Measurements from ENCODE around the gene DIP2C.
"Not testable (repeated sequence)": the region's sequence is repeated elsewhere in the genome, so short reads cannot be mapped to it uniquely, and the experiment has no call there.

DIP2C gene

DNA sequence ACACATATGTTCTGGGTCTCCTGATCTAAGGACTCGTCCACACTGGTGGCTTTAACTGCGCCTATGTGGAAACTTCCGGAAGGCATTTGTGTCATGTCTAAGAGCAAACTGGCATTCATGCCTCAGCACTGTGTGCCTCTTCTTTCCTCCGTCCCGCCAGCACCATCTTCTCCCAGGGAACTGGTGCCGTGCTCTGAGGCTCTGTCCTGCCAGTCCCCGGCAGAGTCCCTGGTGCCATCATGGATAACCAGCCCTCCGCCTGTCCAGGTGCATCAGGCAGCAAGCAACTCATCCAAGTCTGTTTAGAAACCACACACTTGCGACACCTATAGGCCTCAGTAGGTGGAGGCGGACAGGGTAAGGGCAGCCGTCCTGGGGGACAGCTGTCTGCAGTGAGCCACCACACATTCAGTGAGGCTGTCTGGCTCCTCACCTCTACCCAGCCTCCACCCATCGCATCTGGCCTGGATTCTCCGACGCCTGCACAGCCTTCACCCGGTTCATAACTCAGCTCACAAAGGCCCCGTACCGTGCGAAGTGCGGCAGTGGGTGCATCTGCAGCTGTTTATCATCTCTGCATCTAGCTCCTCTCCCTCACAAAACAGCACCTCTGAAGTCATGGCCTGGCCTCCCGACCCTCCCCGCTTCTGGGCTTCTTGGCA, 162.7 kb downstream of the DIP2C start:
- DNase-seq = no peak

DNA sequence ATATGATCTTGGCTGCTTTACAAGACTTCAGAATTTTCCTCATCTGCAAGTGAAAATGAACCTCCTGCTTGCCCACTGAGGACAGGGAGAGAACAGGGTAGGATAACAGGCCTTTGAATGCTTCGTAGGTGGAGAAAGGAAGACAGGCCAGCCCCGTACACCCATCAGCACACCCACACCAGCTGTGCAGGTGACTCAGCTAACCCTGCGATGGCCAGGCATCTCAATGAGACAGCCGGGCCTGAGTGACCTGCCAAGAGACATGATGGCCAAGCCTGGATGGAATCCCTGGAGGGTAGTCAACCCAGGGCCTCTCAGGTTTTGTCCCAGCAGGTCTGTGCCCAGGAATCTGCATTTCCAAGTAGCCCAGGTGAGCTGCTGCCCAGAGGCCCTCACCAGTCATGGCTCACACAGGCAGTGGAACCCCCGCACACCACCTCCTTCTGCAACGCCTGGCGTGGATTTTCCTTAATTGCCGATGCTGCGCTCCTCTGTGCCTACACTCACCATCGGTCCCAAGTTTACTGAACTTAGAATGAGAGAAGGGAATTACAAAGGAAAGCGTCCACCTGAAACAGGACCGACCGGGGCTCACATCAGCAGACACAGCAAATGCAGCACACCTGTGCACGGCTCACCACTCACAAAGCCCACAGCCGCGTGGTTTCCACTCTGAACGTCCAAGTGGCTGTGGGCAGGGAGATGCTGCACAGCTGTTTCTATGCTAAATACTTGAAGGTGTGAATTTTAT, 163.7 kb downstream of the DIP2C start:
- DNase-seq = no peak

DNA sequence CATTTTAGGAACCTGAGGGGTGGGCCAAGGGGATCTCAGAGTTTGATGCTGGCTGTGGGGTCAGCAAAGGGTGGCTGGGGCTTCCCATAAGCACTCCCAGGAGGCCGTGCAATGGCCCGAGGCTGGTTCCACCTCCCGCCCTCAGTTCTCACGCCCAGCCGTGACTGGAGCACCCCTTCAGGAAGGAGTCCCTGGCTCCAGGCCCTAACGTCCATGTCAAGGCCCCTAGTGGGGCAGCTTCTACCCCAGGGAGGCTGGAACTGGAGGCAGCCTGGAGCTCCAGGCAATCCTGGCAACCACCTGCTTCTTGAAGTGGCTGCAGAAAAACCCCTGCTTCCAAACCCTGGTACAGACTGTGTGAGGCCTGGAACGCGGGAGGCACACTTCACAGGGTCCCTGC, 165.5 kb downstream of the DIP2C start:
- DNase-seq = no peak

DNA sequence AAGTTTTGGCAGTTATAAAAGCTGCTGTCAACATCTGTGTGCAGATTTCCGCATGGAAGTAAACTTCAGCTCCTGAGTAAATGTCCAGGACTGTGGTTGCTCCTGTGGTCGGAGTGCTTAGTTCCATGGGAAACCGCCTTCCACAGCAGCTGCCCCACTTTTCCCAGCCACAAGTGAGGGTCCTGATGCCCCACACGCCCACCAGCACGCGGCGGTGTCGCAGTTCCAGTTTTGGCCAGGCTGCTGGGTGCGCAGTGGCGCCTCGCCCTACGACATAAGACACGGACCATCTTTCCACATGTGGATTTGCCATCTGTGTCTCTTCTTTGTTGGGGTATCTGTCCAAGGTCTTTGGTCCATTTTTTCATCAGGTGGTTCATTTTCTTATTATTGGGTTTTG, 167.1 kb downstream of the DIP2C start:
- no peak for DNase-seq

DNA sequence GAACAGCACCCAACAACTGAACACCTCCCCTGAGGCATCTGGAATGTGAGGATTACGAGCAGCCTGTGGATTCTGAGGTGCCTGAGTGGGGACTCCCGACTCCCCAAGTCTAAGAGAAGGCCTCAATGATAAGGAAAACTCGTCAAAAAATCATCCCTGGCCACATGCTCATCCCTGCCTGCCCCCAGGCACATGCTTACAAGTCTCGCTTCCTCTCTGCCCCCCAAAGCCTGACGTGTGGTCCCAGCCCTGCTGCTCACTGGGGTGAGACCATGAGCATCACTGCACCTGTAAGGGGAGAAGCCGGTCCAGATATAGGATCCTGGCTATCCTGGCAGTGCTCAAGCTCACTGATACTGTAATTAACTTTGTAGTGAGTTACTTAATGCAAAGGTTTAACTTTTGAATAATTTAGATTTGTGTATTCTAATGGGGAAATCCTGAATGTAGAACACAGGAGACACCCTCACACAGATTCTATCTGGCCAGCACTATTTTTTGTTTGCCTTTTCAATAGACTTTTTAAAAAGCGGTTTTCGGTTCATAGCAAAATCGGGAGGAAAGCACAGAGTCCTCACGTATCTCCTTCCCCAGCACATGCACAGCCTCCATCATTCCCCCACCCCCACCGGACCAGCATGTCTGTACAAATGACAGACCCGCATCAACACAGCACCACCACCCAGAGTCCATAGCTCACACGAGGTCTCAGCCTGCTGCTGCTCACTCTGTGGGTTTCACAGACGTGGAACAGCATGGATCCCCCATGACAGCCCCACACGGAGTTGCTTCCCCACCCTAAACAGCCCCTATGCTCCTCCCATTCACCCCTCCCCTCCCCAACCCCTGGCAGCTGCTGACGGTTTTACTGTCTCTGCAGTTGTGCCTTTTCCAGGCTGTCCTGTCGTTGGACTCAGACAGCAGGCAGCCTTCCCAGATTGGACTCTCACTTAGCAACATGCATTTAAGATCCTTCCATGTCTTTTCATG, 167.9 kb downstream of the DIP2C start:
- no peak for DNase-seq

DNA sequence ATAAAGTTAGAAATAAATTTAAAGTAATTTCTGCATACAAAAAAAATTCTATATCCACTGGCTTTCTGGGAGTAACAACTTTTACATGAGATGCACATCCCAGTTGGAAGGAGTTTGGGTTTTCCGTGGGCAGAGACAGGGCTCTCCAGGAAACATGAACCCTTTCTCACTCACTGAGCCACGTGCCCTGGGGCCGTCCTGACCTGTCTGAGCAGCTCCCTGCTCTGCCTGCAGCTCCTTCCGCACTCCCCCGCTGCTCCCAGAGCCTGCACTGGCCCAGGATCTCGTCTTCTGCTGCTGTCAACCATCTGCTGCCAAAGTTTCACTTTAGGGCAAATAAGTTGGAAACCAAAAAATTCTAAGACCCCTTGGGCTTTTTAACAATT, 169.1 kb downstream of the DIP2C start:
- no peak for DNase-seq

DNA sequence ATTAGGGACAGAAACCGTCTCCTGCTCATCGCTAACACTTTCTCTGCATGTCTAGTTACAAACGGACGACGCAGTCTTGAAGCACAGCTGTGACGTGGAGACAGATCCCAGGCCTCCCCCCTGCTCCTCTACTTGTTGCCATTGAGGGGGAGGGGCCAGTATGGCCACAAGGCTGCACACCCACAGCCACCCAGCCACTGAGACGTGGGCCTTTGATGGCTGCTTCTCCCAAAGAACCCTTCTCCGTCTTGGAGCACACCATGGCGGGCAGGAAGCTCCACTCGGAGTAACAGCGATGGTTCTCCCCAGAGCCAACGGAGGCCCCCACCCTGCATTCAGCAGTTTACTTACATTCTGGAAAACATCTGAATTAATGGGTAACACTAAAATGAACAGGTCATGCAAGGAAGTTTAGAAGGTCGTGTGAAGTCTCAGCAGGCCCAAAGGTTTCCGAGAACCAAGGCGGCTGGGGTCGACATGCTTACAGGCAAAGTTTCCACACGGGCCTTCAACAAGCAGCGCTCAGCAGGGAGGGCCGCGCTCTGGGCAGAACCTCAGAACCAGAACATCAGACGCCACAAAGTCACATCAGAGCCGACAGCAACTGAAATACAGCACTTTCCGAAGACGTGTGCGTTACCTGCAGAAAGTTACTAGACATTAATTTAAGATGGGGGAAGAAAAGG, 169.6 kb downstream of the DIP2C start:
- no peak for DNase-seq

DNA sequence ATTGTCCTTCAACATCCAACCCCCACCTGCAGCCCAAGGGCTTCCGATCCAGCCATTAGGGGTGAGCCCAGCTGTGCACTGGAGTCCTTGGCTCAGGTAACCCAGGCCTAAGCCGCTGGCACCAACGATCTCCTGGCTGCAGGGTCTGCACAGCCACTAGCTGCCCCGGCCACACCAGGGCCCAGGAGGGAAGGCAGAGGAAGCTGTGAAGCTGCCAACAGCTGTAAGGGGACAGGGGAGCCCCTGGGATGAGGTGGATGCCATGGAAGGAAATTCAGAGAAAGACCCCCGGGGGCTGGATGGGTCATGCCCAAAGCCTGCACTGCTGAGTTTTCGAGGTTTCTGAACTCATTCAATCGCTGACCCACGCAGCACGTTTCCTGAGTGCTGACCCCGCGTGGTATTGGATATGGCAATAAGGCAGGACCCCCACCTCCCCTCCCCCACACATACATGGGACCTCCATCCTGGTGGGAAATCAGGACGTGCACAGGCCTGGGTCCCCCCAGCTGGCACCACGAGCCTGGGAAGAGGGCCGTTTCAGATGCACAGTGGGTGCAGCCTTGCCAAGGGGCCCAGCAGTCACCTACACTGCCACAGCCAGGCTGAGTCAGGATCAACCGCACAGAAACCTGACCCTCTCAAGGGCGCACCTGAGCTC, 170.3 kb downstream of the DIP2C start:
- DNase-seq = no peak

DNA sequence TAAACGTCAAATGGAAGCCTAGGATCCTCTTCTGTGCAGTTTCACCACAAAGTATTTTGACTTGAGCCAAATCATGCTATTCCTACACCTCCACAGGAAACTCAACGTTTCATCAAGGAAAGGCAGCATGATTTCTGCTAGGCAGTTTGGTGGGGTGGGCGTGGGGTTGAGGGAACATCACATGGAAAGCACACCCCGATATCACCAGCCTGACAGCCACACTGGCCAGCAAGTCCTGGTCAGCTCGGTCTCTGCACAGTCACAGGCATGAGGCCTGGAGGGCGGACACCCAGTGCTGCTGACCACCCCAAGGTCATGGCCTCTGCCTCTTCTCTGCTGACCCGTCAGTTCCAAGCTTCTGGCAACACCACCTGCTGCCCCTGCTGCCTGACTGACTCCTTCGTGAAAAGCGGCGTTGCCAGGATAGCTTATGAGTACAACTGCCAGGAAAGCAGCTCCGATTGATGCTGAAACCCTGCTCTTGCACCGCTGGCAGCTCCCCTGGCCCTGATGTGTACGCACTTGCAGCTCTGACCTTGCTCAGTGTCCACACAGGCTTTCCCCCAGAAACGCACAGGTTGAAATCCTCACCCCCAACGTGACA, 171.5 kb downstream of the DIP2C start:
- DNase-seq = no peak

DNA sequence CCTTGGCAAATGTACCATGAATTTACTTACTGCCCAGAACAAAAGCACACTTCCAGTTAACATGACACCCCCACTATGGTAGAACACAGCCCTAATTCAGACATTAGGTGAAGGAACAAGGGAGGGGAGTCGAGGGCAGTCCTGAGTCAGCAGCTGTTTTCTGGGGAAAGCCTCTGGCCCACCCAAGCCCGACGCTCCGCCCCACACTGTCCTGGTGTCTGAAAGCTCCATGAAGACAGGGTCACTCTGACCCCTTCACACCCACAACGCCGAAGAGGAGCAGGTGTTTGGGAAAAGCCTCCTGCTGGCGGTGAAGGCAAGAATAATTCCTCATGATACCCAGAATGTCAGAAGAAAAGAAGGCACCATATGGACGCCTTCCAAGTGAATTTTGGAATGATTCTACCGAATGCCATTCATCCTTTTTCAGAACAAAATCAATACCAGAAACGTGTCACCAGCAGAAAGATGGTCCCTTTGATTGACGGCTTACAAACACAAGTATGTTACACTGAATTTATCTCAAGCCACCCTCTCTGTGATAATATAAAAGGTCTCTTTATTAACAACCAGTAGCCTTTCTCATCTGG, 172.1 kb downstream of the DIP2C start:
- no peak for DNase-seq

DNA sequence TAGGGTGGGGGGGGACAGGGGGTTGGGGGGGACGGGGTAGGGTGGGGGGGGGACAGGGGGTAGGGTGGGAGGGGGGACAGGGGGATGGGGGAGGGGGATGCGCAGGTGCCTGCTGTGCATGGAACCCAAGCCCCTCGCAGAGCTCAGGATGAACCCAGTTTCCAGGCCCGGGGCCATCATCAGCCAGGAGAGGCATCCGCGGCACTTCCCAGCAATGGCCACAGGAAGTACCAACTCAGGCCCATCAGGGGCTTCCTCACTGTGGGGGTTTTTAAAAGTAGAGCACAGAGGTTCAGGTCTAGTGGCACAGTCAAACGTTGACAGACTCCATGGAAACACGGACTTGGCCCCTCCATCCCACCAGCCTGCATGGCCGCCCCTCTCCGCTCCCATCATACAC, 172.7 kb downstream of the DIP2C start:
- no peak for DNase-seq

DNA sequence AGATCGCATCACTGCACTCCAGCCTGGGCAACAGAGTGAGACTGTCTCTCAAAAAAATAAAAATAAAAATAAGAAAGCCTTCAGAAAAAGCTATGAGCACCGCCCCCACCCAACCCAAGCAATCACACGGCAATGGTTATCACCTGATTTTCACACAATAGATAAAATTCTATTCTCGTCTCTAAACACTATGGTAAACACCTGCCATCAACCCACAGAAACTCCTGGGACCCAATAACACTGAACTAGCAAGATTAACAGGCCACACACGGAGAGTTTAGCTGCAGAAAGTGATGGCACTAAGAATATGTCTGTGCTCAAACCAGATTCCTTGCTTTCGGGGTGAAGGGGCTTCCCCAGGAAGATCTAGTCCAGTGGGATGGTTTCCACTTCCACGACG, 173.8 kb downstream of the DIP2C start:
- DNase-seq = no peak

DNA sequence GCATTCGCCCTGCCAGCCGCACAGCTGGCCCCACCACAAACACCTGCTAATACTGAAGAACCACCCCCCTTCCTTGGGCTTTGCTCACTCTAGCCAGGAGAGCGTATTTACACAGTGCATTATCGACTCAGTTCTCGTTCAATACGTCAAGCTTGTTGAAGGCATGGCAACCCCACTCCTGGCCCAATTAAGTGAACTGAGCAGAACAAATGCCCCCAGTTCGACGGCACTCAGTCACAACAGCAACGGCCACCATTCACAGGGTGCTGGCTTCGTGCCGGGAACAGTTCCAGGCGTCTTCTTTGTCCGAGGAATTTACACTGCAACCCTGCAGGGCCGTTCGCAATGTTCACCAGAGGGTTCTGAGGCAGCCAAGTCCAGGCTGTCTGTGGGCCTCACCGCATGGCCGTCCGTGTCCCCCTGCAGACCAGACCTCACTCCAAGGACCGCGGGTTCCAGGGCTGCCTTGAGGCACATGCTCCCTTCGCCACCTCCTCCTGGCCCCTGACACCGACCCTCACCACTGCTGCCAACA, 175.3 kb downstream of the DIP2C start:
- DNase-seq = no peak

DNA sequence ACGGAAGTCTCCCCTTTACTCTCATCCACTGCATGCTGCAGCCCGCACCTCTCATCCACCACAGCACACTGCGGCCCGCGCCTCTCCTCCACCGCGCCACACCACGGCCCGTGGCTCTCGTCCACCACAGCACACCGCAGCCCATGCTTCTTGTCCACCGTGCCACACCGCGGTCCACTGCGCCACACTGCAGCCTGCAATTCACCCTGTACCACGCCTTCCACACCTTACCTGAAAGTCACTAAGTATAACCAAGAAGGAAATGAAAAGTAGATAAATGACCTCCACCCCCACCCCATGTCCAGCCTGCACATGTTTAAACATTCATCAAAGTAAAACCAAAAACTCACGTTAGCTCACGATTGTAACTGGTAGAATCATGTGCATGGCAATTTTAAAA, 176.1 kb downstream of the DIP2C start:
- no peak for DNase-seq

DNA sequence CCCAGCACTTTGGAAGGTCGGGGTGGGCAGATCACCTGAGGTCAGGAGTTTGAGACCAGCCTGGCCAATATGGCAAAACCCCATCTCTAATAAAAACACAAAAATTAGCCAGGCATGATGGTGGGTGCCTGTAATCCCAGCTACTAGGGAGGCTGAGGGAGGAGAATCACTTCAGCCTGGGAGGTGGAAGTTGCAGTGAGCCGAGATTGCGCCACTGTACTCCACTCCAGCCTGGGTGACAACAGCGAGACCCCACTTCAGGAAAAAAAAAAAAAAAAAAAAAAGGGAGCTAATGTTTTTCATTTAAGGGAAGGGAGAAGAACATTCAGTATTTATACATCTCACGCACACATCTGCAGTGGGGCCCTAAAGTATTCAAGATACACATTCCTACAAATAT, 176.8 kb downstream of the DIP2C start:
- not testable (repeated sequence) for DNase-seq

DNA sequence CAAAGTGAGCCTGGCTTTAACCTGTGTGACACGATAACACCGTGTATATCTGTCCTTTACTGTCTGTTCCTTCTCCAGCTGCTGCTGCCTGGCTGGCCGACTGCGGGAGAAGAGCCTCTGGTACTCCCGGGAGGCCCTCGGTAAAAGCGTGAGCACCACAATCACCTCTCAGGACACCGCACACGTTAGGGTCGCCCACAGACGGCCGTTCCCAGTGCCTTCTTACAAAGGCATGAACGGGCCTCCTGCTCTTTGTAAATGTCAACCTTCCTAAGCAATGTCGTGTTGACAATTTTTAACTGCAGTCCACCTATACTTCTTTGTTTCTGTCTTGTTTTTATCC, 177.6 kb downstream of the DIP2C start:
- DNase-seq = no peak

DNA sequence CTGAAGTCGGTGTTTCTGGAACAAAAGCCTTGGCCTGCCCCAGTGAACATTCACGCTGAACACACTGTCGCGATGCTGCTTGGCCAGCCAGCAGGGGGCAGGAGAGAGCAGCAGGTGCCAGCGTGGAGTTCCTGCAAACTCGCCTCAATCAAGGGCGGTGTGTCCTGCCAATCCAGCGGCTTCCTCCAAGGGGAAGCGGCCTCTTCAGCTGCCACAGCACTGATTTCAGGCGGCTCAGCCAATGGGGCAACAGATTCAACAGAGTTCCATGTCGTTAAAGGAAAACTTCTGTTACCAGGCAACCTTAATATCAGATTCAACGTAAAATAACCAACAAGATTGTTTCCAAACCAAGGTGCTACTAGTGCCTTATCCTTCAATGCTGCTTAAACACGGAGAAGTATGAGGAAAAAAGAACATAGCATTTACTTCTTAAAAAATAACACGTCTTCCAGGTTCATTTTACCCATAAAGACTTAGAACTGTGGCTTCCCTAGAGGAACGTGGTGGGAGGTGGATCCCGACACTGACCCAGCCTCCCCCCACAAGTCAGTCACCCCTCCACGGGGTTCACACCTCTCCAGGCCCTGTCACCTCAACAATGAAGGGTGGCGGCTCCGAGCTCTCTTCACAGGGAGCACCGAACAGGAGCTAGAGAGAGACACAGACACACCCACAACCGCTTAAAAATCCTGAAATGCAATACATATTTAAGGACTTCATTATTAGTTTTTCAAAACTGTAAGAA, 178.2 kb downstream of the DIP2C start:
- DNase-seq = peak; percentile 88 to 89

DNA sequence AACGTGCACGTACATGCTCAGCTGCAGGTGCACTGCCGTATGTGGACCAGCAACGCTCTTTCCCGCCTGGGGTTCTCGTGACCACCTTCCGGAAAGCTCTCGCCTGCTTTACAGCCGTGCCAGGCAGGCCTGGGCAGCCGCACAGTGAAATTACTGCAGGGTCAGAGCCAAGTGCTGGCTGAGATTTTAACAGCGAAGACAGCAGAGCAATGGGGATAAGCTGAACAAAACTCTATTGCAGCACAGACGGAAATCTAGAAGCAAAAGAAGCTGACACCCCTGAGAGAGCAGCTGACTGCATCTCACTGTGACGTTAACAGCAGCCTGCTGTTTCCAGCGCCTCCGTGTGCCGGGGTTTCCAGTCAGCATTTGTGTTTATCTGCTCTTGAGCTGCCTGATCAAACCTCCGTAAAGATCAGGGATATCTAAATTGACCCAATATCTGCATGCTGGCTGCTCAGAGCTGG, 179.0 kb downstream of the DIP2C start:
- no peak for DNase-seq

DNA sequence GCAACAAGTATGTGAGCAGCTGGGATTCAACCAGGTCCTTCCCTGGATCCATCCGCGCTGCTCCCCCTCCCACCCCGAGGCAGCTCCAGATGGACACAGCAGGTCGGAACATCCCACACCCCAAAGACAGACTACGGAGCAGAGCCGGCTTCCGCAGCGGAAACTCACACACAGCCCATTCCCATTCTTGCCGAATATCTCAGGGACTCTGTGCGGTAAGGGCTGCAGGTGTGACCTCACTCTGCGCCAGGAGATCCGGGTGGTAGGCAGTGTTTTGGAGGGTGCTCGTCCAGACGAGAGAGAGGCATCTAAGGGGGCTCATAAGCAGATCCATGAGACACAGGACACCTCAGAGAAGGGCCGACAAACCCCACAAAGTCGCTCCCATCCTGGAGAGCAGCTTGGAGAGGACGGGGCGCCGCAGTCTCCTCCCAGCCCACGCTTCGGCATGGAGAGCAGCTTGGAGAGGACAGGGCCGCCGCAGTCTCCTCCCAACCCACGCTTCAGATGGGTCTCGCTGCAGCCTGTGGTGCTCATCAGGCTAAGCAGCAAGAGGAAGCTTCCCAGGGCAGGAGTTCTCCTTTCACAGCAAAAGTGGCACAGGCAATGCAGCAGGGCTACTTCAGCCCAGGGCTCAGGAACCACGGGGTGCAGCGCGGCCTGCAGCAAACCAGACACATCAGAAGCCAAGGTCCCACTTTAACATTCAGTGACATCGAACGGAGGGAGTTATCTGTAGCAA, 179.9 kb downstream of the DIP2C start:
- DNase-seq = no peak

DNA sequence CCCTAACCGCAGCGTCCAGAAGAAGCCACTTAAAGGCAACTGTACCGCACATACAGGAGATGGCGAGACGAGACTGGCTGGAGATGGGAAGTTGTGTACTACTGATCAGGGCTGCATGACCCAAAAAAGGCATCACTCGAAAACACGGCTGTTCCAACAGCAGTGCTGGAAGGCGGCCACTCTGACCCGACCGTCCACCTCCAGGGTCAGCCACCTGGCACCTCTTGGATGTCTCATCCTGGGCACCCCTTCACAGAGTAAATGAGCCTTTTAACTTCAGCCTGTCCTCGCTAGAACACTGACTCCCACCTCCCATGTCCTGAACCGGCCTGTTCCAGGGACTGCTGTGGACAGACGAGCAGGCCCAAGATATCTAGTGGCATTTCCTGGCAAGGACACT, 180.7 kb downstream of the DIP2C start:
- no peak for DNase-seq

Data from activated CD4-positive, alpha-beta T cell treated with anti-CD3 and anti-CD28 coated beads, Interleukin-2, amount 50 U/mL, for 48 hours (primary cell).